HEK293 (cell line): ENCODE data around the gene RRAS.
A peak's percentile ranks its signal among the peaks of the same experiment; 100 is the strongest.

ENCODE experiments used
- CTCF ChIA-PET: fragments of 350-600 bp; formaldehyde crosslinking; extraction: SDS; loops from one replicate; lab custom pipeline; 2021; ENCODE audit warnings: antibody characterized with exemption; lab: Yijun Ruan, JAX
- POLR2A ChIA-PET: fragments of 300-600 bp; formaldehyde crosslinking; extraction: SDS; loops from one replicate; lab custom pipeline; 2020; ENCODE audit warnings: antibody characterized with exemption, inconsistent platforms; lab: Yijun Ruan, JAX
- H3K27ac ChIP-seq: fragments of 200-500 bp; sonication (Bioruptor generic); 2 replicates; pipeline ENCODE4 v1.5.1; 2014; ENCODE audit warnings: low read depth, low read length, control low read depth, inconsistent platforms; ENCODE audit errors: extremely low read depth
- H3K36me3 ChIP-seq, 2 experiments: fragments of 200-500 bp in 1 of 2; sonication (Bioruptor generic) in 1 of 2; 1 replicate in 1 of 2; 2 replicates in 1 of 2; pipeline ENCODE4 v1.5.1; 2014 to 2017; ENCODE audit warnings: inconsistent platforms in 2 of 2, low read length in 2 of 2; ENCODE audit not compliant: control insufficient read depth in 2 of 2, insufficient read depth in 1 of 2
- H3K4me1 ChIP-seq: fragments of 200-500 bp; sonication (Bioruptor generic); 2 replicates; pipeline ENCODE4 v1.5.1; 2014; ENCODE audit warnings: mild to moderate bottlenecking, low read length, inconsistent platforms; ENCODE audit not compliant: control insufficient read depth, insufficient read depth
- H3K4me3 ChIP-seq: 2 replicates; pipeline ENCODE4 v1.5.1; 2011; ENCODE audit warnings: low read depth, mild to moderate bottlenecking, control low read depth, low read length, moderate library complexity
- H3K9me3 ChIP-seq: fragments of 200-500 bp; sonication (Bioruptor generic); 2 replicates; pipeline ENCODE4 v1.5.1; 2014; ENCODE audit warnings: low read depth, low read length, inconsistent platforms; ENCODE audit not compliant: control insufficient read depth, insufficient read depth
- ATF2 ChIP-seq: fragments of 450-650 bp; formaldehyde crosslinking; IDR thresholded peaks from 2 replicates; pipeline ENCODE4 v1.5.1; 2016; ENCODE audit warnings: missing biosample characterization, missing genetic modification characterization, low read depth
- GLI4 ChIP-seq: fragments of 450-650 bp; formaldehyde crosslinking; IDR thresholded peaks from 2 replicates; pipeline ENCODE4 v1.5.1; 2016; ENCODE audit warnings: missing biosample characterization, missing genetic modification characterization
- PRDM1 ChIP-seq: fragments of 450-650 bp; formaldehyde crosslinking; IDR thresholded peaks from 2 replicates; pipeline ENCODE4; 2016; ENCODE audit warnings: missing biosample characterization, missing genetic modification characterization
- SALL2 ChIP-seq: fragments of 450-650 bp; formaldehyde crosslinking; IDR thresholded peaks from 2 replicates; pipeline ENCODE4 v1.5.0; 2017; ENCODE audit warnings: missing biosample characterization, mild to moderate bottlenecking, missing genetic modification characterization, borderline replicate concordance
- SP7 ChIP-seq: fragments of 450-650 bp; formaldehyde crosslinking; IDR thresholded peaks from 2 replicates; pipeline ENCODE4 v1.5.1; 2016; ENCODE audit warnings: missing biosample characterization, missing genetic modification characterization
- YY2 ChIP-seq: fragments of 450-650 bp; formaldehyde crosslinking; IDR thresholded peaks from 2 replicates; pipeline ENCODE4 v1.5.1; 2016; ENCODE audit warnings: missing biosample characterization, missing genetic modification characterization
- ZBTB1 ChIP-seq: fragments of 450-650 bp; formaldehyde crosslinking; IDR thresholded peaks from 2 replicates; pipeline ENCODE4 v1.5.1; 2016; ENCODE audit warnings: missing biosample characterization, missing genetic modification characterization
- ZBTB17 ChIP-seq: fragments of 450-650 bp; formaldehyde crosslinking; IDR thresholded peaks from 2 replicates; pipeline ENCODE4 v1.5.1; 2016; ENCODE audit warnings: missing biosample characterization, missing genetic modification characterization
- ZEB2 ChIP-seq: fragments of 450-650 bp; formaldehyde crosslinking; IDR thresholded peaks from 2 replicates; pipeline ENCODE4 v1.5.1; 2016; ENCODE audit warnings: missing biosample characterization, missing genetic modification characterization
- ZFP3 ChIP-seq: fragments of 450-650 bp; formaldehyde crosslinking; IDR thresholded peaks from 2 replicates; pipeline ENCODE4 v1.5.1; 2016; ENCODE audit warnings: low read depth, missing biosample characterization, missing genetic modification characterization
- ZNF112 ChIP-seq: fragments of 450-650 bp; formaldehyde crosslinking; IDR thresholded peaks from 2 replicates; pipeline ENCODE4 v1.5.0; 2017; ENCODE audit warnings: missing biosample characterization, missing genetic modification characterization
- ZNF114 ChIP-seq: fragments of 450-650 bp; formaldehyde crosslinking; IDR thresholded peaks from 2 replicates; pipeline ENCODE4 v1.5.0; 2017; ENCODE audit warnings: missing biosample characterization, missing genetic modification characterization
- ZNF148 ChIP-seq: fragments of 450-650 bp; formaldehyde crosslinking; IDR thresholded peaks from 2 replicates; pipeline ENCODE4 v1.5.0; 2017; ENCODE audit warnings: missing biosample characterization, missing genetic modification characterization, borderline replicate concordance
- ZNF157 ChIP-seq: fragments of 450-650 bp; formaldehyde crosslinking; IDR thresholded peaks from 2 replicates; pipeline ENCODE4 v1.5.1; 2016; ENCODE audit warnings: missing biosample characterization, missing genetic modification characterization
- ZNF26 ChIP-seq: fragments of 450-650 bp; formaldehyde crosslinking; IDR thresholded peaks from 2 replicates; pipeline ENCODE4 v1.5.1; 2016; ENCODE audit warnings: missing biosample characterization, missing genetic modification characterization
- ZNF274 ChIP-seq, 2 experiments: fragments of 200-500 bp in 1 of 2; fragments of 450-650 bp in 1 of 2; sonication (Bioruptor generic) in 1 of 2; formaldehyde crosslinking in 1 of 2; IDR thresholded peaks; 2 replicates each; pipeline versions ENCODE4 v1.5.1 to v1.6.1; 2014 to 2016; ENCODE audit warnings: borderline replicate concordance in 1 of 2, inconsistent platforms in 1 of 2, low read length in 1 of 2, missing biosample characterization in 1 of 2, missing genetic modification characterization in 1 of 2
- ZNF354C ChIP-seq: fragments of 450-650 bp; formaldehyde crosslinking; IDR thresholded peaks from 2 replicates; pipeline ENCODE4 v1.5.1; 2016; ENCODE audit warnings: missing biosample characterization, missing genetic modification characterization, low read depth, borderline replicate concordance
- ZNF391 ChIP-seq: fragments of 450-650 bp; formaldehyde crosslinking; IDR thresholded peaks from 2 replicates; pipeline ENCODE4 v1.5.1; 2016; ENCODE audit warnings: low read depth, missing biosample characterization, missing genetic modification characterization, borderline replicate concordance
- ZNF560 ChIP-seq: fragments of 450-650 bp; formaldehyde crosslinking; IDR thresholded peaks from 2 replicates; pipeline ENCODE4 v1.5.1; 2017; ENCODE audit warnings: missing biosample characterization, missing genetic modification characterization, borderline replicate concordance
- ZNF571 ChIP-seq: fragments of 450-650 bp; formaldehyde crosslinking; IDR thresholded peaks from 2 replicates; pipeline ENCODE4 v1.5.0; 2017; ENCODE audit warnings: missing biosample characterization, missing genetic modification characterization
- ZNF645 ChIP-seq: fragments of 450-650 bp; formaldehyde crosslinking; IDR thresholded peaks from 2 replicates; pipeline ENCODE4; 2016; ENCODE audit warnings: missing biosample characterization, missing genetic modification characterization
- ZNF660 ChIP-seq: fragments of 450-650 bp; IDR thresholded peaks from 2 replicates; pipeline ENCODE4 v1.5.1; 2018; ENCODE audit warnings: missing biosample characterization, mild to moderate bottlenecking, missing genetic modification characterization
- ZNF747 ChIP-seq: fragments of 450-650 bp; formaldehyde crosslinking; IDR thresholded peaks from 2 replicates; pipeline ENCODE4 v1.5.1; 2016; ENCODE audit warnings: missing biosample characterization, missing genetic modification characterization
- ZNF76 ChIP-seq: fragments of 450-650 bp; formaldehyde crosslinking; IDR thresholded peaks from 2 replicates; pipeline ENCODE4; 2016; ENCODE audit warnings: low read depth, missing biosample characterization, missing genetic modification characterization, borderline replicate concordance
- ZNF768 ChIP-seq: fragments of 450-650 bp; formaldehyde crosslinking; IDR thresholded peaks from 2 replicates; pipeline ENCODE4 v1.5.1; 2018; ENCODE audit warnings: missing biosample characterization, mild to moderate bottlenecking, missing genetic modification characterization
- ZSCAN18 ChIP-seq: fragments of 450-650 bp; formaldehyde crosslinking; IDR thresholded peaks from 2 replicates; pipeline ENCODE4 v1.5.1; 2016; ENCODE audit warnings: missing biosample characterization, missing genetic modification characterization

RRAS gene

GRCh38 chr19:49677901-49678674 lies 38.1 kb upstream of the RRAS start (continued):
- no peak for TF ChIP-seq ZNF571 (tag by site-specific recombination)
- no peak for TF ChIP-seq ZNF274 (IDR thresholded peaks at IDR 0.05; ENCODE audit: low read length)
- TF ChIP-seq ZNF274 (tag by site-specific recombination; IDR thresholded peaks at IDR 0.05; ENCODE audit: borderline replicate concordance): no peak

GRCh38 chr19:49677231-49677900 lies 37.4 kb upstream of the RRAS start, which contains the start of gene PRMT1:
Gene PRMT1, plus strand, starts transcription at chr19:49677271. Its CDS starts 10 bp downstream, at chr19:49677281.
- Histone ChIP-seq H3K4me1 (peaks cover 17% of the 10 kb centered on the region), H3K4me3 (peak within 1 kb of the TSS; percentile 76), H3K9me3 (no peaks in the 10 kb centered on the region), H3K27ac (peak within 1 kb of the TSS; percentile 94), H3K36me3 (peaks cover 23 to 24% of the 10 kb centered on the region in 2 experiments)
- CTCF ChIA-PET: interaction anchor here (0.6 to 4.4 kb wide), 11 partner anchors 10 to 354 kb away, joined by 3 to 27 read pairs (median 5); partner anchors contain the start of genes BCL2L12, IRF3, PRRG2 and RRAS
- POLR2A ChIA-PET: interaction anchor here (0.5 to 3.8 kb wide), 16 partner anchors 10 to 302 kb away, joined by 3 to 56 read pairs (median 8); partner anchors contain the start of genes AKT1S1, ATF5, BCL2L12 and FUZ
- no peak for TF ChIP-seq SALL2 (tag by site-specific recombination)
- no peak for TF ChIP-seq ZNF747 (tag by site-specific recombination)
- TF ChIP-seq ZBTB1: no peak
- no peak for TF ChIP-seq ZFP3
- no peak; the same call in 1 of the 2 replicates for TF ChIP-seq ZNF157
- no peak; the same call in 1 of the 2 replicates for TF ChIP-seq ZNF391
- TF ChIP-seq ZSCAN18 (tag by site-specific recombination): 0 out of 2 replicates have a peak, but pooled peaks have one; percentile 44
- peak; percentile 97 for TF ChIP-seq YY2 (tag by site-specific recombination)
- no peak for TF ChIP-seq ZNF112 (tag by site-specific recombination)
- TF ChIP-seq ZNF768 (tag by site-specific recombination): no peak
- TF ChIP-seq ATF2 (tag by site-specific recombination): no peak
- TF ChIP-seq ZEB2: peak; percentile 51; the same call in 1 of the 2 replicates
- TF ChIP-seq ZNF26: no peak
- TF ChIP-seq ZNF354C: no peak
- peak; percentile 78 for TF ChIP-seq ZNF76 (tag by site-specific recombination)
- no peak for TF ChIP-seq ZNF148 (tag by site-specific recombination)
- TF ChIP-seq ZNF114 (tag by site-specific recombination): no peak
- TF ChIP-seq ZNF645 (tag by site-specific recombination): no peak
- TF ChIP-seq GLI4 (tag by site-specific recombination): no peak
- no peak for TF ChIP-seq ZNF660 (tag by site-specific recombination)
- TF ChIP-seq ZBTB17 (tag by site-specific recombination): peak; percentile 7; the same call in 1 of the 2 replicates
- TF ChIP-seq PRDM1 (tag by site-specific recombination): no peak
- TF ChIP-seq SP7: peak; percentile 71
- no peak for TF ChIP-seq ZNF560 (tag by site-specific recombination)
